ENCODE data around the gene PTPRN2.
"Not testable (repeated sequence)": the region's sequence is repeated elsewhere in the genome, so short reads cannot be mapped to it uniquely, and the experiment has no call there.

Gene PTPRN2

GRCh38 chr7:158530800-158531609, 56.6 kb downstream of the PTPRN2 start:
- no peak for DNase-seq

DNA sequence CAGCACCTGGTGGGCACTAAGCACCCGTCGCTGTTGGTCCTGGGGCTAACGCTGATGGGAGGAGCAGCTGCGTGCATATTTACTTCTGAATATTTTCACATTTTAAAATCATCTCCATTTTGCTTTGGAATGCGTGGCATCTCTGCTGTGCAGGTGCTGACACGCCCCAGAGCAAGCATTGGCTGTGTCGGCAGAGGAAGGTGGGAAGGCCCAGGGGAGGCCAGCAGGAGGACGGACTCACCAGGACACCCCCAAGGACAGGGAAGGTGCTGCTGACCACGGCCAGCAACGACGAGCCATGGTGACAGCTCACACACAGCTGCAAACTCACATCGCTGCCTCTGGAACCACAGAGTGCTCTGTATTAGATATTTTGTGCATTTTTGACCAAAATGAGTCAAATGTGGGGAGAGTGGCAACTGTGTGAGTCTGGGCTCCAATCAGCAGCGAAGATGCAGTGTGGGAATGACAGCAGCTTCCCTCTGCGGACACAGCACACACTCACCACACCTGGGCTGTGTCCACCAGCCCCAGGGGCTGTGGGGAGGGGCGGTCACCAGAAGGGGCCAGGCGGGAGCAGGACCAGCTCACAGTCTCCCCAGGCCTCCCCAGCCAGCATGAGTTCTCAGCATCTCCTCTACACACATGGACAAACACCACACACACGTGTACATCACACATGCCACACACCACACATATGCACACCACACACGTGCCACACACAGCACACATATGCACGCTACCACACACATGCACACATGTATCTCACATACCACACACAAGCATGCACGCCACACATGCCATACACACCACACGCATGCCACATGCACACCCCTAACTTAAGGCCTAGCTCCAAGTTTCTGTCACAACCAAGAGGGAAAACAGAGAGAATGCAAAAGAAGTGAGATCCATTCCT, 58.2 kb downstream of the PTPRN2 start:
- no peak for DNase-seq

DNA sequence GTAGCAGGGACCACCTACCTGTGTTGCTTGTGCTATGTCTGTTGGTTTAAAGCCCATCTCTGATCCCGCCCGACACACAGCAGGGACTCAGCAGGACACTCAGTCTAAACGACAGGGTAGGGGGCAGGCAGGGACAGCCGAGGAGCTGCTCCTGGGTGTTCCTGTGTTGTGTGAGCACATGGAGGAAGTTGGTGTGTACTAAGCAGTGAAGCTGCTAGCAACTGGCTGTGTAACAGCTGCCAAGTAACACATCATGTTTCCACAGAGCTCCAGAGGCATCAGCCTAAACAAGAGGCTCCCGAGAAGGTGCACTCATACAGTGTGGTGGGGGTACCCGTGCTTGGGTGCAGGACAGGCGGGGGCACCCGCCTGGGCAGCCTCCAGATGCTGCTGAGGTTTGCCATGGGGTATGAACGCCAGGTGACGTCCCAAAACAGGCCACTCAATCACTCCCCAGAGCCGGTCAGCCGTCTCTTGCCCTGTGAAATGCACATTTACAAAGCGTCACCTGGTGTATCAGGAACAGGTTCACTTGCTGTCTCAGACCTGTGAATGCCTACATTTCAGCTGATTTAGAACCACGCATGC, 59.6 kb downstream of the PTPRN2 start:
- no peak for DNase-seq

GRCh38 chr7:158527495-158527894, 60.1 kb downstream of the PTPRN2 start:
- DNase-seq: no peak

- DNase-seq: no peak
Measured at GRCh38 chr7:158527038-158527437, 60.6 kb downstream of the PTPRN2 start.

GRCh38 chr7:158526531-158526930, 61.1 kb downstream of the PTPRN2 start:
- no peak for DNase-seq

- no peak for DNase-seq
Measured at GRCh38 chr7:158525648-158526484, 61.8 kb downstream of the PTPRN2 start.

DNA sequence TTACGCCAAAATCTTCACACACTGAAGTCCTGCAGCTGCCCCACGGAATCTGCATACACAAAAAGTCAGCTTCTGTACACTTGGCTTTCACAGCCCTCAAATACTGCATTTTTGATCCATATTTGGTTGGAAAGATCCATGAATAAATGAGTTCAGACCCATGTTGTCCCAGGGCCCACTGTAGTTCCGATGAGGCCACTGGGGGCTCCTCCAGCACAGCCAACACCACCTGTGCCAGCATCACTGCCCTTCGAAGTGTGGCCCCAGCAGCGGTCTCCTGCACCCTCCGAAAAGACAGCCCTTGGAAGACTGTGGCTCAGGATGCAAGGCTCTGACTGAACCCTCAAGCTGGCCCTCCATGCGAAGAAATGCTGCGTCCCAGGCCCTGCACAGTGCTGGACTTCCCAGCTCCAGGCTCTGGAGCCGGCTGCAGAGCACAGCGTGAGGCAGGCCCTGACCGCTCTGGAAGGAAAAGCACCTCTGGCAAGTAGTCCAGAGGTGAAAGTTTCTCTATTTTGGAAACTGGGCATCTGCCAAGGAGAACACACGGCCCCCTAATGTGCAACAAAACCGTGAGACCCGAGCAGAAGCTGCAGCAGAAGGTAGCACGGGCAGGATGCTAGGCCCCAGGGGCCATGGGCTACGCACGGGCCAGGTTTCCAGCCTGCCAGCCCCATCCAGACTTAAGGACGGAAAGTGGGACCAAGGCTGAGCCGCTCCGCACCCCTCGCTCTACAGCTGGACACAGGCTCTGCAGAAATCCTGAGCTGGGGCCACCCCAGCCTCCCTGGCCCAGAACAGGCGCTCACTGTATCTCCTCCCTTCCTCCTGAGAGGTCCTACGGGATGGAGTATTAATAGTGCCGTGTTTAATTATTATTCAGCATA, 62.6 kb downstream of the PTPRN2 start:
- DNase-seq: no peak

GRCh38 chr7:158524286-158524685, 63.3 kb downstream of the PTPRN2 start:
- DNase-seq: not testable (repeated sequence)

GRCh38 chr7:158523877-158524276, 63.7 kb downstream of the PTPRN2 start:
- not testable (repeated sequence) for DNase-seq

- not testable (repeated sequence) for DNase-seq
Measured at GRCh38 chr7:158523165-158523856, 64.3 kb downstream of the PTPRN2 start.

DNA sequence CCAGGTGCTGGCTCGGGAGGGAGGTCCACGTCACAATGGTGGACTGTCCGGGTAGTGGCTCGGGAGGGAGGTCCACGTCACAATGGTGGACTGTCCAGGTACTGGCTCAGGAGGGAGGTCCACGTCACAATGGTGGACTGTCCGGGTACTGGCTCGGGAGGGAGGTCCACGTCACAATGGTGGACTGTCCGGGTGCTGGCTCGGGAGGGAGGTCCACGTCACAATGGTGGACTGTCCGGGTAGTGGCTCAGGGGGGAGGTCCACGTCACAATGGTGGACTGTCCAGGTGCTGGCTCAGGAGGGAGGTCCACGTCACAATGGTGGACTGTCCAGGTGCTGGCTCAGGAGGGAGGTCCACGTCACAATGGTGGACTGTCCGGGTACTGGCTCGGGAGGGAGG, 65.8 kb downstream of the PTPRN2 start:
- not testable (repeated sequence) for DNase-seq

GRCh38 chr7:158520825-158521224, 66.8 kb downstream of the PTPRN2 start:
- no peak for DNase-seq

DNA sequence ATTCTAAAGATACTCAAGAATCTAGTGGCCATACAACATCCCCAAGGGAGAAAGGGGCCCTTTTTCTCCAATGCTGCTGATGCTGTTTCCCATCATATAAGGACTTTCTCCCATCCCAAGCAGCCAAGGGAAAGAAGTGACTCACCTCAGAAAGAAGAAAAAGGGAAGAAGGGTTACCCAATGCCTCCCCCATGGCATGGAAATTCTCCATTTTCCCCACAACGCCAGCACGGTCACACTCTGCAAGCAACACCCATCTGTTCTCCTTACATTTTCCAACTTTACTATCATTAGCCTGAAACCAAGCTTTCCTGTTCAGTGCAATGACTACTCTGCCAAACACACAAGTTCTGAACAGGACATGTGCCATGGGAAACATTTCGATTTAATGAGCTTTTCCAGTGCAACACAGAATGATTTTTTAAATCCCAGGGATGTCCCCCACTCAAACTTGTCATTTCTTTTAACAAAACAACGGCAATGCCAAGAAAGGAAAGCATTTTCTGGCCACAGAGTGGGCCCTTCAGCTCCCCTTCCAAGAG, 67.9 kb downstream of the PTPRN2 start:
- no peak for DNase-seq

DNA sequence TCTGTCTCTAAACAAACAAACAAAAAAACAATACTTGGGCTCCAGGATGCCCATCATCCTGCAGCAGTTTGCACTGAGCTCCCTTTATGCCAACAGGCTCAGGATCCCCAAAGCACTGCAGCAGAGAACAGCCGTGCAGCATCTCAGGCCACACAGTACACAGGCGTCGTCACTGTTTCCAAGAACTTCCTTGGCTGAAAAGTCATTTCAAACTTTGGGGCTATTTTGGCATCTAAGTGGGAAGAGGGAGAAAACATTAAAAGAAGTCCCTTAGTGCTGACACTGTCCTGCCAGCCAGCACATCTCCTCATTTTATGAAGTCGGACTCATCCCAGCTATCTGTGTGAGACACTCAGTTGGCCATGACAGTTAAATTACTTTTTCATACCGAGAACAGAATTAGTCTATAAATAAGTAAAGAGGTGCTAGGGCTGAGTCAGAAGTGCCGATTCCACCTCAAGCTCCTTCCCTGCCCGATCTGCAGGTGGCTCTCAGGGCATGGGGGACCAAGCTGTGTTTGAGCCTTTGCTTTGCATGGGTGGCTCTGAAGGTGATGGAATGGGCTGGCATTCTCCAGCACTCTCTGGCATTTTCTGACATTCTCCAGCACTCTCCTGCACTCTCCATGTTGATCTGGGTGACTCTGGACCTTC, 68.5 kb downstream of the PTPRN2 start:
- no peak for DNase-seq

- DNase-seq: no peak
Measured at GRCh38 chr7:158517571-158517970, 70.1 kb downstream of the PTPRN2 start.

DNA sequence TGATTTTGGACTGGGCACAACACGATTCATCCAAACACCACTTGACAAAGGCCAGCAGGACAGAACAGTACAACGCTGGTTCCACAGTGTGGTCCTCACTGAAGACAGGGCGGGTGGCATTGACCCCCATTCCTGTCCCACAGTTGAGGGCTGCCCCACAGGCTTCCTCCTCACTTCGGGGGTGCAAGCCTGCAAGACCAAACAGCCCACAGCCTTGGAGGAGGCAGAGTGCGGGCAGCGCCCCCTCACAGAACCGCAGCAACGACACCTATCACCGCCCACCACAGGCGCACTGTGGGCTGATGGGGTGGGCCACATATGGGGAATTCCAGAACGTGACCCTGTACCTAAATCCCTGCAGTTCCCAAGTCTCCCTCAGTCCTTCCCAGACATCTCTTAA, 70.6 kb downstream of the PTPRN2 start:
- DNase-seq: no peak

DNA sequence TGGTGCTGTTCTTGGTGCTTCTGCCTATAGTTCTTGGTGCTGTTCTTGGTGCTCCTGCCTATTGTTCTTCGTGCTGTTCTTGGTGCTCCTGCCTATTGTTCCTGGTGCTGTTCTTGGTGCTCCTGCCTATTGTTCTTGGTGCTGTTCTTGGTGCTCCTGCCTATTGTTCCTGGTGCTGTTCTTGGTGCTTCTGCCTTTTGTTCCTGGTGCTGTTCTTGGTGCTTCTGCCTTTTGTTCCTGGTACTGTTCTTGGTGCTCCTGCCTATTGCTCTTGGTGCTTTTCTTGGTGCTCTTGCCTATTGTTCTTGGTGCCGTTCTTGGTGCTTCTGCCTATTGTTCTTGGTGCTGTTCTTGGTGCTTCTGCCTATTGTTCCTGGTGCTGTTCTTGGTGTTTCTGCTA, 71.1 kb downstream of the PTPRN2 start:
- no peak for DNase-seq

- no peak for DNase-seq
Measured at GRCh38 chr7:158512869-158513268, 74.8 kb downstream of the PTPRN2 start.

DNA sequence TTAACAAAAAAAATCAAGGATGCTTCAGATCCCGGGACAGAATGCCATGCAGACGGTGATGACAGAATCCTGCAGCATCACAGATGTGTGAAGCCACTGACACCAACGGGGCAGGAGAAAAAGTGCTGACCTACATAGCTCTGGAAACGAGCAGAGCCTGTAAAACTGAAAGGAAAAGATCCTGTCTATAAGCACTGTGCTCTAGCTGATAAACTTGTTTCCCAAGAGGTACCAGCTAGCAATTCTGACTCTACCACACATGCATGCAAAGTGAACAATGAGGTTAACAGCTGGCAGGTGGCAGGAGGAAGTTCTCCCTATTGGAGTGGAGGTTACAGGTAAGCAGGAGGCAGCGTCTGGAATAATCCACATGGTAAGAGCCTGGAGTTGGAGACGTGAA, 75.6 kb downstream of the PTPRN2 start:
- no peak for DNase-seq
